Stimulated activated CD8-positive, alpha-beta memory T cell treated with anti-CD3 and anti-CD28 coated beads, Interleukin-7, amount 100 ng/mL, for 24 hours (primary cell): Measurements from ENCODE around the gene HHIP.

Source experiments
- DNase-seq: peaks from one replicate; pipeline ENCODE4 v3.0.0-alpha.2; 2020; ENCODE audit warnings: low read depth

Gene HHIP, protein sequence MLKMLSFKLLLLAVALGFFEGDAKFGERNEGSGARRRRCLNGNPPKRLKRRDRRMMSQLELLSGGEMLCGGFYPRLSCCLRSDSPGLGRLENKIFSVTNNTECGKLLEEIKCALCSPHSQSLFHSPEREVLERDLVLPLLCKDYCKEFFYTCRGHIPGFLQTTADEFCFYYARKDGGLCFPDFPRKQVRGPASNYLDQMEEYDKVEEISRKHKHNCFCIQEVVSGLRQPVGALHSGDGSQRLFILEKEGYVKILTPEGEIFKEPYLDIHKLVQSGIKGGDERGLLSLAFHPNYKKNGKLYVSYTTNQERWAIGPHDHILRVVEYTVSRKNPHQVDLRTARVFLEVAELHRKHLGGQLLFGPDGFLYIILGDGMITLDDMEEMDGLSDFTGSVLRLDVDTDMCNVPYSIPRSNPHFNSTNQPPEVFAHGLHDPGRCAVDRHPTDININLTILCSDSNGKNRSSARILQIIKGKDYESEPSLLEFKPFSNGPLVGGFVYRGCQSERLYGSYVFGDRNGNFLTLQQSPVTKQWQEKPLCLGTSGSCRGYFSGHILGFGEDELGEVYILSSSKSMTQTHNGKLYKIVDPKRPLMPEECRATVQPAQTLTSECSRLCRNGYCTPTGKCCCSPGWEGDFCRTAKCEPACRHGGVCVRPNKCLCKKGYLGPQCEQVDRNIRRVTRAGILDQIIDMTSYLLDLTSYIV

GRCh38 chr4:144645631-144646522, at the start of gene HHIP:
Gene HHIP (plus strand): TSS chr4:144646156. CDS start chr4:144646676, 520 bp downstream.
- DNase-seq: no peak

- DNase-seq: no peak
Measured at GRCh38 chr4:144597171-144597570, 48.8 kb upstream of the HHIP start.

DNA sequence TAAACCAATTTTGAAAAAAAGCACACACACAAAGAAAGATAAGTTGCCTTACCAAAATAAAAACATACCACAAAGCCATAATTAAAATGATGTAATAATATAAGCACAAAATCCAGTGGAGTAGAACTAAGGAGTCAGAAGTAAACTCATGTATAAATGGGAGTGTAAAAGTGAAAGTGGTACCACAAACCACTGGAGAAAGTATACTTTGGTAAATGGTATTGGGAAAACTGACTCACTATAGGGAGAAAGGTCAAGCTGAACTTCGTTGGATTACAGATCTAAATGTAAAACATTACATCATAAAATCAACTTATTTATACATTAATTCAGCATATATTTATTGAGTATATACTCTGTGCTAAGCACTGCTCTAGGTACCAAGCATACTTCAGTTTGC, 46.3 kb upstream of the HHIP start:
- no peak for DNase-seq

DNA sequence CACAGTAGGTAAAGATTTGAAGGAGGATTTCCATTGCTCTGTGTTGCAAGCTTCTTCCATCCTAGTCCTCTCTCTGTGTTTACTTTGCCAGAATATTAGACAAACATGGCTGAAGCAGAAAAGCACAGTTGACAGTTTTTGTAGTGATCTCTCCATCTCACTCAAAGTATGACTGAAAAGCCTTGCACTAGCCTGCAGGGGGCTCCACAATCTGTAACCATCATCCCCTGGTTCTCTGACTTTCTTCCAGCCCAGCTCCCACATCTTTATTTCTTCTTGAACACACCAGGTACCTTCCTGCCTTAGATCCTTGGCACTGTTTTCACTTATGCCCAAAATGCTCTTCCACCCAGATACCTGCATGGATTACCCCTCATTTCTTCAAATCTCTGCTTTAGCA, 34.1 kb upstream of the HHIP start:
- DNase-seq: no peak

DNA sequence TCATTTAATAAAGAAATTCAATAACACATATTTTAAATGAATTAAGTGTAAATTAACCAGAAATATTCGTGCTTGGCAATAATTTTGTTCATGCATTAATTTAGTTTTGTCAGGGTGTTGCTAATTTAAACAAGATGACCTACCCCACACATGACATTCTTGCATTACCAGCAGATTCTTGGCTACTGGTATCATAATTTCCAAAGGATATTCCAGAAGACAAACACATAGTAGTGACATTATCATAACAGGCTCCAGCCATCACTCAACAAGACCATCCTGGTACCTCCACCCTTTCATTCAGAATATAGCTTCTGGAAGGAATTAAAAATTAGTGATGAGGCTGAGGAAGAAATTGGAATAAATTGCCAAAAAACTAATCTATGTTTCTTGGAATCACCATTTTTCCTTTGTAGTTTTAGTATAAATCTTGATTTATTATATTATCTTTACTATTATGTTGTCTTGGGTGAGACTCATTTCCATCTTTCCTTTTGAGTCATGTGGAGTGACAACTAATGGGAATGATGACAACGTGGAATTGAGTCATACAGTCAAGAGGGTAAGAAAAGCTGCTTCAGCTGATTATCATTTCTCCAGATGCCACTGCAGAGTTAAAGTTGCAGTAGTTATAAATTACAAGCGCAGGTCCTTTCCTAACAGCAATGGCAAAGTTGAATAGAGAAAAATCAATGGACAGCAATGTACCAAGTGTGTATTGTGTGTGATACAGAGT, 30.9 kb upstream of the HHIP start:
- DNase-seq: no peak

- no peak for DNase-seq
Measured at GRCh38 chr4:144621681-144622080, 24.3 kb upstream of the HHIP start.

DNA sequence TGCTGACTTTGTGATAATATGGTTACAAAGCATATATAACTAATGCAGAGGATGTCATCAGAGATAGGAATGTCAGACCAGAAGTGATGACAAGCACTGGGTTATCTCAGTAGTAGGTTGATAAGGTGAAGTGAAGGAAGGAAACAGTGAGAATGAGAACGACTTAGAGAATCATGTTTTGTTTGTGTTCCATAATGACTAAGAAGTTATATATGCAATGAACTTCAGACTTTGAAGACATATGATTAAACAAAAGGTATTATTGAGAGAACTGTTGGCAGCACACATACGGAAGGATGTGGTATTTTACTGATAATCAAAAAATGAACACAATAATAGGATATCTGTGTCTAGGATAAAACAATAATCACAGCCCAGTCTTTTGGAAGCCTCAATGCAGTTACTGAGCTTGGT, 18.3 kb upstream of the HHIP start:
- DNase-seq: no peak

GRCh38 chr4:144633215-144633614, 12.7 kb upstream of the HHIP start:
- no peak for DNase-seq

DNA sequence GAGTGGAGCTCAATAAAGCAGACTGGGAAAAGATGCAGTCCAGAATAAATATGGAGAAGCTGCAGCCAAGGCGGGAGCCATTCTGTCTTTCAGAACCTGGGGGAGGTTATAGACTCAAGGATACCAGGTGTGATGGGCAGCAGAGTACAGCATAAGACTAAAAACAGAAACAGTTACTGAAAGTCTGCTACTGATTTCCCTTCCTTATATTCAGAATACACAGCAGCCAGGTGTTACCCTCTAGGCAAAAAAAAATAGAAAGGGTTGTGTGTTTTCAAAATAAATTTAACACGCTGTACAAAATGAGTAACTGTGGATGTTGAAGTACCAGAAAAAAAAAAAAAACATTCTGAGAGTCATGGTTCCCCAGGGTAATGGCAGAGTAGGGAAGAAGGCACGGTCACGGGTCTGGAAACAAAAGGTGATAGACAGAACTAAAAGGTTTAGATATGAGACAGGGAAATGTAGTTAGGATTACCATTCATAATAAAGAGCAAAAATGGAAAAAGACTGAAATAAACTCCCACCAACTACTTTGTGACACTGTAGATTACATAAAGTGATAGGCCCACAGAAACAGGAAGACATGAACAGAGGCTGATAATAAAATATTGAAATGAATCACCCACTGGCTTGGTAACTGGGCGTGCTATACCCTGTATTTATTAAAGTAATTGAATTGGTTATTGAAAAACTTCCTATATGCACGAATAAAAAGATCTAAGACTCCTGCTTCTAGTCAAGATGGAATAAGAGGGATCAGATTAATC, 10.8 kb upstream of the HHIP start:
- DNase-seq: no peak

GRCh38 chr4:144644368-144645101, 1.4 kb upstream of the HHIP start:
- no peak for DNase-seq

DNA sequence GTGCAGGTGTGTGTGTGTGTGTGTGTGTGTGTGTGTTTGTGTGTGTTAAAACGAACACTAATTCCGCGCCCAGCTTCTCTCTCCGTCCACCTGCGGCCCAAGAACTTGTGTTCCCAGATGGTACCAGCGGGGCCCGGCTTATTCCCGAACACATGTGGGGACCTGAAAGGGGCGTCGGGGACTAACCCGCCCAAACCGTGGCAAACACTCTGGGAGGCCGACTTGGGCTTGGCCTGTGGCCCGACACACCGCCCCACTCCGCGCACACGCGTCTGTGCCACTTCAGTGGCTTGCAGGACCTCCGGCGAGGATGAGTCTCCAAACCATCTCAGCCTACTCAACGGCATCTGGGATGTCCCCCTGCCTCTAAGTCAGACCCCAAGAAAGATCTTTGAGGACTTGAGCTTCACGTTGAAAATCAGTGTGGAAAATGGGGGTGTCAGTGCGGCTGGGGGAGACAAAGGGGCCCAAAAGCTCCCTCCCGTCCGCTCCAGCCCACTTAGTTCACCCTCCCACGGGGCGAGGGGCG, 790 bp upstream of the HHIP start:
- DNase-seq: no peak

DNA sequence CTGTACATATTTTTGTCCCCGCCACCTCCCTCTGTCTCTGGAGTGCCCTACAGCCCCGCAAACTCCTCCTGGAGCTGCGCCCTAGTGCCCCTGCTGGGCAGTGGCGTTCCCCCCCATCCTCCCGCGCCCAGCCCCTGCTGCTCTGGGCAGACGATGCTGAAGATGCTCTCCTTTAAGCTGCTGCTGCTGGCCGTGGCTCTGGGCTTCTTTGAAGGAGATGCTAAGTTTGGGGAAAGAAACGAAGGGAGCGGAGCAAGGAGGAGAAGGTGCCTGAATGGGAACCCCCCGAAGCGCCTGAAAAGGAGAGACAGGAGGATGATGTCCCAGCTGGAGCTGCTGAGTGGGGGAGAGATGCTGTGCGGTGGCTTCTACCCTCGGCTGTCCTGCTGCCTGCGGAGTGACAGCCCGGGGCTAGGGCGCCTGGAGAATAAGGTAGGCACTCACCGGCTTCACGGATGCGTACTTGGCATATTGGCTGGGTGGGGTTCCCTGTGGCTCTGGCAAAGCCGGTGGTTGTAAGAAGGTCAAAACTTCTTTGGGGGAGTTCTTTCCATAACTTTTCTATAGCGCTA, 653 bp downstream of the HHIP start:
- no peak for DNase-seq

DNA sequence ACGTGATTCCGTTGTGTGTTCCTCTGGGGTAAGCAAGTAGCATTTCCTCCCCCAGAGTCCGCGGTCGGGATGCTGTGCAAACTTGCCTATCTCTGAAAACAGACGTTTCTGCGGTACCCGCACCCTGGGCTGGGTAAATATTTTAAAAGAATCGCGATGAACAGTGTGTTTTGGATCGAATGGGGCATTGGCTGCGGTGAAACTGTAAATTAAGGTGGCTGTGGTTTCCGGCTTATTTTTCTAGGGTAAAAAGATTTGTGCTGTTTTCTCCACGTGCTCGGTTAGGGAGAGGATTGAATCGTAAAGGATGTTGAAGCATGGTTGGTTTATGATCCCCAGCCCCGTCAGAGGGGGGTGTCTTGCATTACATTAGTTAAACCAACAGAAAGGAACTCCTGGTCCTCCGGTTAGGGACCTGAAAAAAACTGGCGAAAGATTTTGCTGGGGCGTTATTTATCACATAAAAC, 1.2 kb downstream of the HHIP start:
- no peak for DNase-seq

DNA sequence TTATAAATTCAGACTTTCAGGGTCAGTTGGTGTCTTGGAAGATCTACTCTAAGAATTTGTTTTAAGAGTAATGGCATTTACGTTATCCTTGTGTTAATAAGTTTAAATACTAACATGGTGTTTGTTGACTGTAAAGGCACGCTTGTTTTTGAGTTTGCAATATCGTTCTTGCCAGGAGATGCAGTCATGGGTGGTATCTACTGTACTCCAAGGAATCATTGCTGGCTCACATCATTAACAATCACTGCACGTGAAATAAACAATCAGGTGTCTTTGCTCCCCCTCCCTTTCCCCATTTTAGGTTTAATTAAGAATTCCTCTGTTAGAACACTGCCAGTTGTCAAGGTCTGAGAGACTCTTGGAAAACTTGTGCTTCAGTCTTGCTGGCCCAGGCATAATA, 1.6 kb downstream of the HHIP start:
- DNase-seq: no peak

GRCh38 chr4:144648042-144648441, 2.1 kb downstream of the HHIP start:
- DNase-seq: no peak

GRCh38 chr4:144649646-144650045, 3.7 kb downstream of the HHIP start:
- no peak for DNase-seq

GRCh38 chr4:144650311-144651005, 4.5 kb downstream of the HHIP start:
- DNase-seq: no peak

GRCh38 chr4:144653781-144654545, 8.0 kb downstream of the HHIP start:
- no peak for DNase-seq
